K562 (cell line): ENCODE results near the gene VEZF1. TPM values are rescaled to one million over a fixed set of nuclear protein-coding genes. Genes with fewer than 3 reads are reported as not detected.

ENCODE experiments used
- ASH1L ChIP-seq: fragments of 450-650 bp; IDR thresholded peaks from 2 replicates; pipeline ENCODE4 v1.6.1; 2018; ENCODE audit warnings: borderline replicate concordance, mild to moderate bottlenecking, low read depth; ENCODE audit not compliant: partially characterized antibody
- HNRNPUL1 ChIP-seq: fragments of 200-400 bp; formaldehyde crosslinking; IDR thresholded peaks from 2 replicates; pipeline ENCODE4 v1.6.1; 2017; ENCODE audit warnings: low read length
- SIX5 ChIP-seq, 2 experiments: IDR thresholded peaks; 2 replicates each; pipeline ENCODE4 v1.6.1; 2011; ENCODE audit warnings: low read length in 2 of 2, borderline replicate concordance in 1 of 2, low read depth in 1 of 2, mild to moderate bottlenecking in 1 of 2, moderate library complexity in 1 of 2; ENCODE audit not compliant: insufficient read depth in 1 of 2
- polyA plus RNA-seq, 8 experiments: library from polyadenylated mRNA; depleted of rRNA in 4 of 8; stranded (reverse) in 5 of 8; unstranded in 3 of 8; fragments of >200 nt; fragmentation: Nextera tagmentation in 2 of 8; fragmentation: Illumina TruSeq in 1 of 8; extraction: Ambion mirVana in 2 of 8; extraction: Trizol in 1 of 8; gene quantifications; 2 replicates each; pipeline versions ENCODE4 v1.2.1 to v1.2.3, GENCODE V29; 2011 to 2014; ENCODE audit warnings: inconsistent platforms in 1 of 8, missing spikeins in 1 of 8
- total RNA-seq, 7 experiments: library from RNA; depleted of rRNA in 6 of 7; stranded (reverse); fragments of >200 nt in 6 of 7; fragmentation: Illumina TruSeq in 2 of 7; extraction: Trizol in 2 of 7; gene quantifications; 2 replicates each; pipeline versions ENCODE4 v1.2.1 to v1.2.3, GENCODE V29; 2011 to 2021; ENCODE audit warnings: low replicate concordance in 1 of 7
- TF ChIP-seq, protein P1 (sequence below): fragments of 450-650 bp; IDR thresholded peaks from 2 replicates; pipeline ENCODE4 v1.7.0; 2016; ENCODE audit warnings: borderline replicate concordance
- TF ChIP-seq, protein P2 (sequence below): sonication (generic); formaldehyde crosslinking; IDR thresholded peaks from 2 replicates; pipeline ENCODE4 v1.8.0; 2022; ENCODE audit warnings: mild to moderate bottlenecking, missing genetic modification reagents
- TF ChIP-seq, protein P3 (sequence below), 3 experiments: IDR thresholded peaks in 2 of 3; conservative IDR thresholded peaks in 1 of 3; 2 replicates each; pipeline ENCODE4 v1.5.1; 2011 to 2012; ENCODE audit warnings: low read length in 3 of 3, mild to moderate bottlenecking in 3 of 3, control low read depth in 2 of 3, improper control_type of control experiment in 1 of 3, inconsistent platforms in 1 of 3, low read depth in 1 of 3, mixed read lengths in 1 of 3, moderate library complexity in 1 of 3; ENCODE audit not compliant: insufficient read depth in 2 of 3
- TF ChIP-seq, protein P4 (sequence below): fragments of 250-450 bp; sonication (Bioruptor Pico); IDR thresholded peaks from 2 replicates; pipeline ENCODE4 v1.4.0; 2020; ENCODE audit warnings: mild to moderate bottlenecking
- TF ChIP-seq, protein P5 (sequence below): fragments of 450-650 bp; IDR thresholded peaks from 2 replicates; pipeline ENCODE4 v1.6.1; 2016; ENCODE audit warnings: antibody characterized with exemption
- TF ChIP-seq, protein P6 (sequence below): fragments of 450-650 bp; formaldehyde crosslinking; conservative IDR thresholded peaks from 2 replicates; pipeline ENCODE4 v1.4.0; 2022; ENCODE audit warnings: mild to moderate bottlenecking, missing genetic modification characterization
- TF ChIP-seq, protein P7 (sequence below): IDR thresholded peaks from 2 replicates; pipeline ENCODE4 v1.6.1; 2016; ENCODE audit warnings: missing genetic modification characterization, missing compliant biosample characterization

The VEZF1 gene
- total and polyA plus RNA-seq, 9 of the 15 experiments (the other 6 are each of a cell fraction or from before 2014, with no cell fraction given): 9.5 to 33.4 (median 22.1) TPM

DNA sequence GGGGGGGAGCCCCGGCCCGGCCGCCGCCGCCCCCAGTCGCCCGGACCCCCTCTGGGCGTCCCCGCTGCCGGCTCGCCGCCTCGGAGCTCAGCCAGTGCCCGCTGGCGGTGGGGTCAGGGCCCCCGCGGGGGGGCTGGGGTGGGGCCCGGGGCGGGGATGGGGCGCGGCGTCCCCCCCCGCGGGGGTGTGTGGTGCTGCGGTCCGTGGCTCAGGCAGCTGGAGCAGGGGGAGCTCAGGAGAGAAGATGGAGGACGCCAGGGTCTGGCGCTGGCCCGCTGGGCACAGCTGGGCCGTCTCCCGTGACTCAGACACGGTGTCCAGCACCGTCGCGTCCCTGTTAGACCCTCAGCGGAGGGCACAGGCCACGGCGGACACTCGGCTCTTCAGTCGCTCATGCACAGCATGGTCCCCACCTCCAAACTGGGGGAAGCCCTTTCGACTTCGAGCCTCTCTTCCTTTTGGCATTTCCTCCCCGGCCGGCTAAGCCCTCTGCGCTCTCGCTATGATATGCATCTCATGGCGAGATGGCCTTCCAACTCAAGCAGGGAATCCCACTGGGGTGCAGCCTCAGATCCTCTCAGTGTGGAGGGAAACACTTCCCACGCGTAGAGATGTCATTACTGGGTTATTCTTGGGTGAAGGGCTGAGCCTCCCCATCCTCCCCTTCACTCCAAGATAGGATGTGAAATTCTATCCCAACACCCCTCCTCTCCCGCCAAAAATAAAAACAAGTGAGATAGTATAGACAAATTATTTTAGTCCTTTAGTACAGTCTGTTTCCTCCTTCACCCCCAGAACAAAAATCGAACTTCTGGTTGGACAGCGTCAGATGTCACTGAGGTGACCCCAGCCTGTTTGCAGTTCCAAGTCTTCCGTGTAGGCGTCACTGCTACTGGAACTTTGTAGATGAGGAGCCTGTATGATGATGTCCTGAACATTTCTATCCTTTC is 522 bp upstream of the VEZF1 start (continued):
- TF ChIP-seq, protein P1, sequence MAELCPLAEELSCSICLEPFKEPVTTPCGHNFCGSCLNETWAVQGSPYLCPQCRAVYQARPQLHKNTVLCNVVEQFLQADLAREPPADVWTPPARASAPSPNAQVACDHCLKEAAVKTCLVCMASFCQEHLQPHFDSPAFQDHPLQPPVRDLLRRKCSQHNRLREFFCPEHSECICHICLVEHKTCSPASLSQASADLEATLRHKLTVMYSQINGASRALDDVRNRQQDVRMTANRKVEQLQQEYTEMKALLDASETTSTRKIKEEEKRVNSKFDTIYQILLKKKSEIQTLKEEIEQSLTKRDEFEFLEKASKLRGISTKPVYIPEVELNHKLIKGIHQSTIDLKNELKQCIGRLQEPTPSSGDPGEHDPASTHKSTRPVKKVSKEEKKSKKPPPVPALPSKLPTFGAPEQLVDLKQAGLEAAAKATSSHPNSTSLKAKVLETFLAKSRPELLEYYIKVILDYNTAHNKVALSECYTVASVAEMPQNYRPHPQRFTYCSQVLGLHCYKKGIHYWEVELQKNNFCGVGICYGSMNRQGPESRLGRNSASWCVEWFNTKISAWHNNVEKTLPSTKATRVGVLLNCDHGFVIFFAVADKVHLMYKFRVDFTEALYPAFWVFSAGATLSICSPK: no peak
- TF ChIP-seq, protein P2, sequence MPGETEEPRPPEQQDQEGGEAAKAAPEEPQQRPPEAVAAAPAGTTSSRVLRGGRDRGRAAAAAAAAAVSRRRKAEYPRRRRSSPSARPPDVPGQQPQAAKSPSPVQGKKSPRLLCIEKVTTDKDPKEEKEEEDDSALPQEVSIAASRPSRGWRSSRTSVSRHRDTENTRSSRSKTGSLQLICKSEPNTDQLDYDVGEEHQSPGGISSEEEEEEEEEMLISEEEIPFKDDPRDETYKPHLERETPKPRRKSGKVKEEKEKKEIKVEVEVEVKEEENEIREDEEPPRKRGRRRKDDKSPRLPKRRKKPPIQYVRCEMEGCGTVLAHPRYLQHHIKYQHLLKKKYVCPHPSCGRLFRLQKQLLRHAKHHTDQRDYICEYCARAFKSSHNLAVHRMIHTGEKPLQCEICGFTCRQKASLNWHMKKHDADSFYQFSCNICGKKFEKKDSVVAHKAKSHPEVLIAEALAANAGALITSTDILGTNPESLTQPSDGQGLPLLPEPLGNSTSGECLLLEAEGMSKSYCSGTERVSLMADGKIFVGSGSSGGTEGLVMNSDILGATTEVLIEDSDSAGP (CRISPR knock-in tag): no peak
- TF ChIP-seq, protein P3, sequence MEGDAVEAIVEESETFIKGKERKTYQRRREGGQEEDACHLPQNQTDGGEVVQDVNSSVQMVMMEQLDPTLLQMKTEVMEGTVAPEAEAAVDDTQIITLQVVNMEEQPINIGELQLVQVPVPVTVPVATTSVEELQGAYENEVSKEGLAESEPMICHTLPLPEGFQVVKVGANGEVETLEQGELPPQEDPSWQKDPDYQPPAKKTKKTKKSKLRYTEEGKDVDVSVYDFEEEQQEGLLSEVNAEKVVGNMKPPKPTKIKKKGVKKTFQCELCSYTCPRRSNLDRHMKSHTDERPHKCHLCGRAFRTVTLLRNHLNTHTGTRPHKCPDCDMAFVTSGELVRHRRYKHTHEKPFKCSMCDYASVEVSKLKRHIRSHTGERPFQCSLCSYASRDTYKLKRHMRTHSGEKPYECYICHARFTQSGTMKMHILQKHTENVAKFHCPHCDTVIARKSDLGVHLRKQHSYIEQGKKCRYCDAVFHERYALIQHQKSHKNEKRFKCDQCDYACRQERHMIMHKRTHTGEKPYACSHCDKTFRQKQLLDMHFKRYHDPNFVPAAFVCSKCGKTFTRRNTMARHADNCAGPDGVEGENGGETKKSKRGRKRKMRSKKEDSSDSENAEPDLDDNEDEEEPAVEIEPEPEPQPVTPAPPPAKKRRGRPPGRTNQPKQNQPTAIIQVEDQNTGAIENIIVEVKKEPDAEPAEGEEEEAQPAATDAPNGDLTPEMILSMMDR (IDR thresholded peaks at IDR 0.05 in 2 of 3, conservative IDR thresholded peaks at IDR 0.05 in 1 of 3; ENCODE audit: insufficient read depth in 2 of 3, low read depth in 1 of 3, low read length in 3 of 3): 0 out of 6 replicates have a peak, but pooled peaks of 1 of the 3 experiments have one; percentile 26
- TF ChIP-seq ASH1L: no peak
- TF ChIP-seq, protein P4, sequence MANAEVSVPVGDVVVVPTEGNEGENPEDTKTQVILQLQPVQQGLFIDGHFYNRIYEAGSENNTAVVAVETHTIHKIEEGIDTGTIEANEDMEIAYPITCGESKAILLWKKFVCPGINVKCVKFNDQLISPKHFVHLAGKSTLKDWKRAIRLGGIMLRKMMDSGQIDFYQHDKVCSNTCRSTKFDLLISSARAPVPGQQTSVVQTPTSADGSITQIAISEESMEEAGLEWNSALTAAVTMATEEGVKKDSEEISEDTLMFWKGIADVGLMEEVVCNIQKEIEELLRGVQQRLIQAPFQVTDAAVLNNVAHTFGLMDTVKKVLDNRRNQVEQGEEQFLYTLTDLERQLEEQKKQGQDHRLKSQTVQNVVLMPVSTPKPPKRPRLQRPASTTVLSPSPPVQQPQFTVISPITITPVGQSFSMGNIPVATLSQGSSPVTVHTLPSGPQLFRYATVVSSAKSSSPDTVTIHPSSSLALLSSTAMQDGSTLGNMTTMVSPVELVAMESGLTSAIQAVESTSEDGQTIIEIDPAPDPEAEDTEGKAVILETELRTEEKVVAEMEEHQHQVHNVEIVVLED (CRISPR knock-in tag): no peak
- TF ChIP-seq SIX5 (IDR thresholded peaks at IDR 0.05; ENCODE audit: borderline replicate concordance in 1 of 2, insufficient read depth in 1 of 2, low read depth in 1 of 2, low read length in 2 of 2): no peak
- TF ChIP-seq, protein P5, sequence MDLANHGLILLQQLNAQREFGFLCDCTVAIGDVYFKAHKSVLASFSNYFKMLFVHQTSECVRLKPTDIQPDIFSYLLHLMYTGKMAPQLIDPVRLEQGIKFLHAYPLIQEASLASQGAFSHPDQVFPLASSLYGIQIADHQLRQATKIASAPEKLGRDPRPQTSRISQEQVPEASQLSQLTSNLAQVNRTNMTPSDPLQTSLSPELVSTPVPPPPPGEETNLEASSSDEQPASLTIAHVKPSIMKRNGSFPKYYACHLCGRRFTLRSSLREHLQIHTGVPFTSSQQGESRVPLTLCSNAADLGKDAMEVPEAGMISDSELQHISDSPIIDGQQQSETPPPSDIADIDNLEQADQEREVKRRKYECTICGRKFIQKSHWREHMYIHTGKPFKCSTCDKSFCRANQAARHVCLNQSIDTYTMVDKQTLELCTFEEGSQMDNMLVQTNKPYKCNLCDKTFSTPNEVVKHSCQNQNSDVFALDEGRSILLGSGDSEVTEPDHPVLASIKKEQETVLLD: no peak
- no peak for TF ChIP-seq HNRNPUL1
- TF ChIP-seq, protein P6, sequence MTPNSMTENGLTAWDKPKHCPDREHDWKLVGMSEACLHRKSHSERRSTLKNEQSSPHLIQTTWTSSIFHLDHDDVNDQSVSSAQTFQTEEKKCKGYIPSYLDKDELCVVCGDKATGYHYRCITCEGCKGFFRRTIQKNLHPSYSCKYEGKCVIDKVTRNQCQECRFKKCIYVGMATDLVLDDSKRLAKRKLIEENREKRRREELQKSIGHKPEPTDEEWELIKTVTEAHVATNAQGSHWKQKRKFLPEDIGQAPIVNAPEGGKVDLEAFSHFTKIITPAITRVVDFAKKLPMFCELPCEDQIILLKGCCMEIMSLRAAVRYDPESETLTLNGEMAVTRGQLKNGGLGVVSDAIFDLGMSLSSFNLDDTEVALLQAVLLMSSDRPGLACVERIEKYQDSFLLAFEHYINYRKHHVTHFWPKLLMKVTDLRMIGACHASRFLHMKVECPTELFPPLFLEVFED (CRISPR knock-in tag): 0 out of 2 replicates have a peak, but pooled peaks have one; percentile 31
- TF ChIP-seq, protein P7, sequence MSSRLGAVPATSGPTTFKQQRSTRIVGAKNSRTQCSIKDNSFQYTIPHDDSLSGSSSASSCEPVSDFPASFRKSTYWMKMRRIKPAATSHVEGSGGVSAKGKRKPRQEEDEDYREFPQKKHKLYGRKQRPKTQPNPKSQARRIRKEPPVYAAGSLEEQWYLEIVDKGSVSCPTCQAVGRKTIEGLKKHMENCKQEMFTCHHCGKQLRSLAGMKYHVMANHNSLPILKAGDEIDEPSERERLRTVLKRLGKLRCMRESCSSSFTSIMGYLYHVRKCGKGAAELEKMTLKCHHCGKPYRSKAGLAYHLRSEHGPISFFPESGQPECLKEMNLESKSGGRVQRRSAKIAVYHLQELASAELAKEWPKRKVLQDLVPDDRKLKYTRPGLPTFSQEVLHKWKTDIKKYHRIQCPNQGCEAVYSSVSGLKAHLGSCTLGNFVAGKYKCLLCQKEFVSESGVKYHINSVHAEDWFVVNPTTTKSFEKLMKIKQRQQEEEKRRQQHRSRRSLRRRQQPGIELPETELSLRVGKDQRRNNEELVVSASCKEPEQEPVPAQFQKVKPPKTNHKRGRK: no peak
